Spleen (tissue), 7 donors: ENCODE results near the gene MYO18B.

Source experiments
- POLR2A ChIP-seq, 3 donors: fragments of 450-650 bp; IDR thresholded peaks; one replicate each; pipeline ENCODE4 v1.5.1; 2017; ENCODE audit warnings: antibody characterized with exemption in 3 of 3, mild to moderate bottlenecking in 1 of 3
- POLR2AphosphoS5 ChIP-seq, 3 donors: sonication (generic); formaldehyde crosslinking; IDR thresholded peaks; one replicate each; pipeline ENCODE4 v1.5.1; 2017; ENCODE audit warnings: antibody characterized with exemption in 3 of 3
- TF ChIP-seq, protein P1 (sequence below), 11 experiments: fragments of 200-600 bp in 7 of 11; fragments of 450-650 bp in 4 of 11; sonication (generic) in 4 of 11; IDR thresholded peaks in 8 of 11; conservative IDR thresholded peaks in 3 of 11; 1 replicate in 7 of 11; 2 replicates in 4 of 11; pipeline versions ENCODE4 v1.4.0 to v1.8.0; 2016 to 2021; ENCODE audit warnings: antibody characterized with exemption in 11 of 11, inconsistent platforms in 4 of 11, mild to moderate bottlenecking in 1 of 11
- donor health status: DM: no; HTN: no; CAD: no; lungs with moderate emphysema.
- donor health status: DM: no; HTN: no; CAD: no.
- donor health status: DM: no; HTN: no; CAD: no.

DNA sequence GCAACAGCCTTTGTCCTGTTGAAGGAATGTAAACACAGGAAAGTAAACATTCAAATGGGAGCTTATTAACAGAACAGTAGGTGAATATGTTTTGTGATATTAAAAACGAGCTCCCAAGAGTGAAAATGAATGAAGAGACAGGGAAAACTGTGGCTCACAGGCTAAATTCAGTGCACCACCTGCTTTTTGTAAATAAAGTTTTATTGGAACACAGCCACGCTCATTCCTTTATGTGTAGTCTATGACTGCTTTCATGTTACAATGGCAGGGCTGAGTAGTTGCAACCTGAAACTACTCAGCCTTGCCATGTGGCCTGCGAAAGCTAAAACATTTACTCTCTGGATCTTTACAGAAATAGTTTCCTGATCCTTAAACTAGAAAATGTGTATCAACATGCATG, 136.9 kb downstream of the MYO18B start:
- no peak for TF ChIP-seq POLR2A (IDR thresholded peaks at IDR 0.05)
- TF ChIP-seq, protein P1, sequence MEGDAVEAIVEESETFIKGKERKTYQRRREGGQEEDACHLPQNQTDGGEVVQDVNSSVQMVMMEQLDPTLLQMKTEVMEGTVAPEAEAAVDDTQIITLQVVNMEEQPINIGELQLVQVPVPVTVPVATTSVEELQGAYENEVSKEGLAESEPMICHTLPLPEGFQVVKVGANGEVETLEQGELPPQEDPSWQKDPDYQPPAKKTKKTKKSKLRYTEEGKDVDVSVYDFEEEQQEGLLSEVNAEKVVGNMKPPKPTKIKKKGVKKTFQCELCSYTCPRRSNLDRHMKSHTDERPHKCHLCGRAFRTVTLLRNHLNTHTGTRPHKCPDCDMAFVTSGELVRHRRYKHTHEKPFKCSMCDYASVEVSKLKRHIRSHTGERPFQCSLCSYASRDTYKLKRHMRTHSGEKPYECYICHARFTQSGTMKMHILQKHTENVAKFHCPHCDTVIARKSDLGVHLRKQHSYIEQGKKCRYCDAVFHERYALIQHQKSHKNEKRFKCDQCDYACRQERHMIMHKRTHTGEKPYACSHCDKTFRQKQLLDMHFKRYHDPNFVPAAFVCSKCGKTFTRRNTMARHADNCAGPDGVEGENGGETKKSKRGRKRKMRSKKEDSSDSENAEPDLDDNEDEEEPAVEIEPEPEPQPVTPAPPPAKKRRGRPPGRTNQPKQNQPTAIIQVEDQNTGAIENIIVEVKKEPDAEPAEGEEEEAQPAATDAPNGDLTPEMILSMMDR (IDR thresholded peaks at IDR 0.05 in 8 of 11, conservative IDR thresholded peaks at IDR 0.05 in 3 of 11) = no peak
- TF ChIP-seq POLR2AphosphoS5 (IDR thresholded peaks at IDR 0.05) = no peak
